Neural cell (in vitro differentiated cells): ENCODE data around the gene SRP9. TPM values are rescaled to one million over a fixed set of nuclear protein-coding genes. Genes with fewer than 3 reads are reported as not detected.

Source experiments
- H2AFZ ChIP-seq: fragments of 200-600, 300-800 bp; sonication (generic), shearing (Covaris generic); 2 replicates; pipeline ENCODE4 v1.6.0; 2014; ENCODE audit warnings: low read depth, mild to moderate bottlenecking, antibody characterized with exemption, low read length, moderate library complexity
- H3F3A ChIP-seq: fragments of 200-600 bp; shearing (Covaris generic); 2 replicates; pipeline ENCODE4 v1.6.1; 2016; ENCODE audit warnings: mild to moderate bottlenecking, moderate library complexity, mixed read lengths, antibody characterized with exemption, low read length; ENCODE audit not compliant: insufficient read depth, poor library complexity, severe bottlenecking
- H3K27ac ChIP-seq: fragments of 200-600, 300-800 bp; sonication (generic), shearing (Covaris generic); 2 replicates; pipeline ENCODE4 v1.5.1; 2014; ENCODE audit warnings: mild to moderate bottlenecking, low read length, moderate library complexity
- H3K27me3 ChIP-seq: fragments of 300-800, 200-600 bp; sonication (generic), shearing (Covaris generic); 2 replicates; pipeline ENCODE4 v1.6.0; 2014; ENCODE audit warnings: mild to moderate bottlenecking, low read depth, low read length, moderate library complexity; ENCODE audit not compliant: insufficient read depth
- H3K36me3 ChIP-seq: fragments of 300-800, 200-600 bp; sonication (generic), shearing (Covaris generic); 2 replicates; pipeline ENCODE4 v1.5.1; 2014; ENCODE audit warnings: mild to moderate bottlenecking, antibody characterized with exemption, low read length, moderate library complexity; ENCODE audit not compliant: insufficient read depth
- H3K4me2 ChIP-seq: fragments of 300-800, 200-600 bp; sonication (generic), shearing (Covaris generic); 2 replicates; pipeline ENCODE4 v1.6.0; 2014; ENCODE audit warnings: mild to moderate bottlenecking, low read length
- H3K4me3 ChIP-seq: fragments of 300-800, 200-600 bp; sonication (generic), shearing (Covaris generic); 2 replicates; pipeline ENCODE4 v1.5.1; 2014; ENCODE audit warnings: mild to moderate bottlenecking, low read length, moderate library complexity
- H3K79me2 ChIP-seq: fragments of 200-600 bp; shearing (Covaris generic); replicated peaks from 2 replicates; pipeline ENCODE4 v1.6.0; 2014; ENCODE audit warnings: mild to moderate bottlenecking, low read length, moderate library complexity; ENCODE audit not compliant: insufficient read depth
- H3K9ac ChIP-seq: fragments of 300-800, 200-600 bp; sonication (generic), shearing (Covaris generic); 2 replicates; pipeline ENCODE4 v1.6.1; 2016; ENCODE audit warnings: mild to moderate bottlenecking, low read length, mixed read lengths
- H3K9me2 ChIP-seq: fragments of 200-600 bp; shearing (Covaris generic); 2 replicates; pipeline ENCODE4 v1.6.1; 2016; ENCODE audit warnings: mild to moderate bottlenecking, low read length, mixed read lengths; ENCODE audit not compliant: insufficient read depth
- H3K9me3 ChIP-seq: fragments of 200-600, 300-800 bp; sonication (generic), shearing (Covaris generic); 2 replicates; pipeline ENCODE4 v1.6.1; 2016; ENCODE audit warnings: mild to moderate bottlenecking, mixed run types, low read length, moderate library complexity, mixed read lengths
- H4K20me1 ChIP-seq: fragments of 200-600 bp; shearing (Covaris generic); 2 replicates; pipeline ENCODE4 v1.6.1; 2016; ENCODE audit warnings: mild to moderate bottlenecking, mixed run types; ENCODE audit not compliant: insufficient read depth
- CTCF ChIP-seq: fragments of 450-650 bp; IDR thresholded peaks from 2 replicates; pipeline ENCODE4 v1.5.1; 2014; ENCODE audit warnings: antibody characterized with exemption, mild to moderate bottlenecking, moderate library complexity; ENCODE audit not compliant: poor library complexity, severe bottlenecking
- EP300 ChIP-seq: fragments of 450-650 bp; conservative IDR thresholded peaks from 2 replicates; pipeline ENCODE4 v1.6.1; 2014; ENCODE audit warnings: antibody characterized with exemption, mild to moderate bottlenecking, moderate library complexity; ENCODE audit not compliant: poor library complexity, severe bottlenecking
- EZH2 ChIP-seq: fragments of 200-600, 300-800 bp; shearing (Covaris generic), sonication (generic); IDR thresholded peaks from 2 replicates; pipeline ENCODE4 v1.6.1; 2014; ENCODE audit warnings: antibody characterized with exemption, low read length, borderline replicate concordance, mild to moderate bottlenecking; ENCODE audit not compliant: insufficient read depth, poor library complexity, severe bottlenecking
- MXI1 ChIP-seq: fragments of 450-650 bp; conservative IDR thresholded peaks from 2 replicates; pipeline ENCODE4 v1.6.1; 2014; ENCODE audit warnings: antibody characterized with exemption, mild to moderate bottlenecking; ENCODE audit not compliant: poor library complexity, severe bottlenecking
- POLR2AphosphoS5 ChIP-seq: IDR thresholded peaks from 2 replicates; pipeline ENCODE4 v1.6.1; 2012
- RAD21 ChIP-seq: fragments of 450-650 bp; conservative IDR thresholded peaks from 2 replicates; pipeline ENCODE4 v1.6.1; 2014; ENCODE audit warnings: antibody characterized with exemption, mild to moderate bottlenecking, moderate library complexity
- REST ChIP-seq: IDR thresholded peaks from 2 replicates; pipeline ENCODE4 v1.6.1; 2012; ENCODE audit warnings: borderline replicate concordance
- SMC3 ChIP-seq: fragments of 450-650 bp; conservative IDR thresholded peaks from 2 replicates; pipeline ENCODE4 v1.6.1; 2014; ENCODE audit warnings: antibody characterized with exemption, mild to moderate bottlenecking, moderate library complexity; ENCODE audit not compliant: poor library complexity
- TAF1 ChIP-seq: IDR thresholded peaks from 2 replicates; pipeline ENCODE4 v1.6.1; 2012; ENCODE audit warnings: low read depth
- polyA plus RNA-seq: library from polyadenylated mRNA; depleted of rRNA; stranded (reverse); fragments of >200 nt; gene quantifications from 2 replicates; pipeline ENCODE4 v1.2.3, GENCODE V29; 2014

The SRP9 gene
- polyA plus RNA-seq, 1 donor from 2014 or later = 1,838 TPM

- Histone ChIP-seq H3K36me3 (no peaks in the 10 kb centered on the region), H4K20me1 (no peaks in the 10 kb centered on the region), H2AFZ (no peak overlapping the region), H3K79me2 (no peaks in the 10 kb centered on the region), H3K4me3 (no peak overlapping the region), H3K4me2 (no peak overlapping the region), H3K27ac (no peak overlapping the region), H3K9me2 (no peaks in the 10 kb centered on the region), H3K27me3 (no peaks in the 10 kb centered on the region), H3K9ac (no peak overlapping the region), H3F3A (no peaks in the 10 kb centered on the region), H3K9me3 (no peaks in the 10 kb centered on the region)
- TF ChIP-seq SMC3 (no peak), TAF1 (no peak), MXI1 (no peak), REST (no peak), EZH2 (no peak), POLR2AphosphoS5 (no peak), EP300 (no peak), CTCF (no peak), RAD21 (no peak)
Measured at GRCh38 chr1:225750420-225750819, 27.2 kb upstream of the SRP9 start.

GRCh38 chr1:225750875-225751824, 26.5 kb upstream of the SRP9 start:
- H3K4me2 ChIP-seq = no peak overlapping the region
- H3K79me2 ChIP-seq = no peaks in the 10 kb centered on the region
- no peaks in the 10 kb centered on the region for H3K9me2 ChIP-seq
- H3F3A ChIP-seq = no peaks in the 10 kb centered on the region
- no peaks in the 10 kb centered on the region for H3K27me3 ChIP-seq
- TF ChIP-seq REST = no peak
- TF ChIP-seq MXI1 = no peak
- no peak for TF ChIP-seq TAF1
- no peak for TF ChIP-seq POLR2AphosphoS5
- no peak for TF ChIP-seq RAD21
- TF ChIP-seq EZH2 = no peak
- TF ChIP-seq CTCF = no peak
- TF ChIP-seq SMC3 = no peak
- TF ChIP-seq EP300 = no peak
- no peak overlapping the region for H3K27ac ChIP-seq
- H3K36me3 ChIP-seq = no peaks in the 10 kb centered on the region
- H2AFZ ChIP-seq = no peak overlapping the region
- H4K20me1 ChIP-seq = no peaks in the 10 kb centered on the region
- no peak overlapping the region for H3K9ac ChIP-seq
- H3K4me3 ChIP-seq = no peak overlapping the region
- no peaks in the 10 kb centered on the region for H3K9me3 ChIP-seq
